ENCODE results near the gene PJA1.

PJA1 gene

GRCh38 chrX:69136546-69137331 is 28.5 kb downstream of the PJA1 start:
- no peaks in the 10 kb centered on the region for H3K27me3 ChIP-seq (ENCODE audit: insufficient read depth, insufficient read length)
- H3K36me3 ChIP-seq (ENCODE audit: insufficient read depth, insufficient read length, low read length): no peaks in the 10 kb centered on the region
- no peak for DNase-seq (ENCODE audit: low read depth, low spot score)
- H3K4me3 ChIP-seq (ENCODE audit: insufficient read length, low read depth): peak overlapping the region; percentile 49
- peak overlapping the region; percentile 93 for H3K9ac ChIP-seq (ENCODE audit: insufficient read length, low read depth)
- TF ChIP-seq SUZ12 (IDR thresholded peaks at IDR 0.05; ENCODE audit: extremely low read depth, insufficient read depth, insufficient read length) (no peak), ZNF274 (IDR thresholded peaks at IDR 0.05; ENCODE audit: low read depth, low read length) (no peak), YY1 (IDR thresholded peaks at IDR 0.05; ENCODE audit: insufficient read depth, insufficient read length) (no peak)
- H3K9me3 ChIP-seq (ENCODE audit: insufficient read depth, low read length): no peaks in the 10 kb centered on the region
- peaks cover 20% of the 10 kb centered on the region for H3K4me1 ChIP-seq (ENCODE audit: insufficient read depth, insufficient read length)

DNA sequence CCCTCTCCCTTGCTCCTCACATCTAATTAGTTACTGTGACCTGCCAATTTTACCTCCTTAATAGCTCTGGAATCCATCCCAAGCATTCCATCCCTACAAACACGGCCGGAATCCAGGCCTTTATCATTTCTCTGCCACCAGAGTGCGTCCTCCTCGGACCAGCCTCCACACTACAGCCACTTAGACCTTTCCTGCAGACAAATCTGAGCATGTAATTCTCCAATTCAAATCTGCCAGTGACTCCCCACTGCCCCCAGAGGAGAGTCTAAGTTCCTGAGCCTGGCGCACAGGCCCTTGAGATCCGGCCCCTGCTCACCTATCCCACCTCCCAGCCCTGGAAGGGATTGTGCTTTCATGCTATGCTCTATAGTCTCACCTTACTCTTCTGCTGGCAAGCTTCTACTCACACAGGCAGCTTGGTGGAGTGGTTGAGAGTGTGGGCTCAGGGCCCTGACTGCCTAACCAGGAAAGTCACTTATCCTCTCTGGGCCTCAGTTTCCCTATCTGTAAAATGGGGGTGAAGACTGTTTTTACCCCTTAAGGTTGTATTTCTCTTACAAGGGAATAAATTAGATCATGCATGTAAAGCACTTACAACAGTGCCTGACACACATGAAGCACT is 31.2 kb downstream of the PJA1 start:
- H3K27me3 ChIP-seq (ENCODE audit: insufficient read depth, insufficient read length): peaks cover 12% of the 10 kb centered on the region
- no peak overlapping the region for H3K4me3 ChIP-seq (ENCODE audit: insufficient read length, low read depth)
- no peaks in the 10 kb centered on the region for H3K9me3 ChIP-seq (ENCODE audit: insufficient read depth, low read length)
- TF ChIP-seq SUZ12 (IDR thresholded peaks at IDR 0.05; ENCODE audit: extremely low read depth, insufficient read depth, insufficient read length) (no peak), YY1 (IDR thresholded peaks at IDR 0.05; ENCODE audit: insufficient read depth, insufficient read length) (no peak), ZNF274 (IDR thresholded peaks at IDR 0.05; ENCODE audit: low read depth, low read length) (no peak)
- H3K4me1 ChIP-seq (ENCODE audit: insufficient read depth, insufficient read length): peaks cover 26% of the 10 kb centered on the region
- DNase-seq (ENCODE audit: low read depth, low spot score): peak; percentile 80
- no peak overlapping the region for H3K9ac ChIP-seq (ENCODE audit: insufficient read length, low read depth)
- H3K36me3 ChIP-seq (ENCODE audit: insufficient read depth, insufficient read length, low read length): no peaks in the 10 kb centered on the region

GRCh38 chrX:69131886-69132285 is 33.4 kb downstream of the PJA1 start:
- no peak overlapping the region for H3K4me3 ChIP-seq (ENCODE audit: insufficient read length, low read depth)
- DNase-seq (ENCODE audit: low read depth, low spot score): no peak
- TF ChIP-seq YY1 (IDR thresholded peaks at IDR 0.05; ENCODE audit: insufficient read depth, insufficient read length) (no peak), SUZ12 (IDR thresholded peaks at IDR 0.05; ENCODE audit: extremely low read depth, insufficient read depth, insufficient read length) (no peak), ZNF274 (IDR thresholded peaks at IDR 0.05; ENCODE audit: low read depth, low read length) (no peak)
- no peaks in the 10 kb centered on the region for H3K9me3 ChIP-seq (ENCODE audit: insufficient read depth, low read length)
- H3K36me3 ChIP-seq (ENCODE audit: insufficient read depth, insufficient read length, low read length): no peaks in the 10 kb centered on the region
- H3K27me3 ChIP-seq (ENCODE audit: insufficient read depth, insufficient read length): peaks cover 15% of the 10 kb centered on the region
- H3K4me1 ChIP-seq (ENCODE audit: insufficient read depth, insufficient read length): peaks cover 30% of the 10 kb centered on the region
- H3K9ac ChIP-seq (ENCODE audit: insufficient read length, low read depth): no peak overlapping the region

DNA sequence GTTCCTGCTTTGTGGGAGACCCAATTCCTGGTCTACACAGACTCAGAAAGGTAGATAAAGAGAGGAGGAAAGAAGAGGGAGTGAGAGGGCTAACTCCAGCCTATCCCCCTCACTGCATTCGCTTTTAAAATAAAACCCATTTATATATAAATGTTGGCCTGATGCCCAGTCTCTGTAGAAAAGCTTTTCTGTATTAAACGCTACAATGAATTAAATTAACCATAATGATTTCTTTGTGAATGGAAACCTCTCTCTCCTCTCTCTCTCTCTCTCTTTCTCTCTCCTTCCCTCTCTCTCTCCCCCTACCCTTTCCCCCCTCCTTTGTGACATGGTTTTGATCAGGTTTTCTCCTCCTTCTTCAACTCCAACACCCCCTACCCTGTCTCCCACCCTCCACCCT is 34.8 kb downstream of the PJA1 start:
- TF ChIP-seq SUZ12 (IDR thresholded peaks at IDR 0.05; ENCODE audit: extremely low read depth, insufficient read depth, insufficient read length) (no peak), YY1 (IDR thresholded peaks at IDR 0.05; ENCODE audit: insufficient read depth, insufficient read length) (no peak), ZNF274 (IDR thresholded peaks at IDR 0.05; ENCODE audit: low read depth, low read length) (no peak)
- no peak for DNase-seq (ENCODE audit: low read depth, low spot score)
- Histone ChIP-seq H3K27me3 (ENCODE audit: insufficient read depth, insufficient read length) (peaks cover 15% of the 10 kb centered on the region), H3K9ac (ENCODE audit: insufficient read length, low read depth) (no peak overlapping the region), H3K4me1 (ENCODE audit: insufficient read depth, insufficient read length) (peaks cover 30% of the 10 kb centered on the region), H3K4me3 (ENCODE audit: insufficient read length, low read depth) (no peak overlapping the region), H3K9me3 (ENCODE audit: insufficient read depth, low read length) (no peaks in the 10 kb centered on the region), H3K36me3 (ENCODE audit: insufficient read depth, insufficient read length, low read length) (no peaks in the 10 kb centered on the region)

DNA sequence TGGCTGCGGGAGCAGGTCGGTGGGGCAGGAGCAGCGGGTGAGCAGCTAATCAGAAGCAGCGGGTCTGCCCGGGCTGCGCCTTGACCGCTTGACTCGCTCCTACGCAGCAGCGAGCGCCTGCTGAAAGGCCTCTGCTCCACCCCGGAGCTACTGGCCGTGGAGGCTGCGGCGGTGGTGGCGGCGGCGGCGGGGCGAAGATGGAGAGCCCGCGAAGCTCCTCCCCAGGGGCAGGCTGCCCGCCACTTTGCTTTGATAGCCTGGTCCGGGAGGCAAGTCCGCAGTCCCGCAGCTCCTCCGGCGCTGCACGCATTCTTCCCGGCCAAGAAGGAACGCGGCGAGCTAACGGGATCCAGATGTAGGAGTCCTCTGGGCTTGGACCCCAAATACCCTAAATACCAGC is 36.7 kb downstream of the PJA1 start:
- Histone ChIP-seq H3K9me3 (ENCODE audit: insufficient read depth, low read length) (no peaks in the 10 kb centered on the region), H3K36me3 (ENCODE audit: insufficient read depth, insufficient read length, low read length) (no peaks in the 10 kb centered on the region), H3K4me1 (ENCODE audit: insufficient read depth, insufficient read length) (peaks cover 27% of the 10 kb centered on the region), H3K9ac (ENCODE audit: insufficient read length, low read depth) (peak overlapping the region; percentile 59), H3K4me3 (ENCODE audit: insufficient read length, low read depth) (no peak overlapping the region), H3K27me3 (ENCODE audit: insufficient read depth, insufficient read length) (peaks cover 15% of the 10 kb centered on the region)
- TF ChIP-seq ZNF274 (IDR thresholded peaks at IDR 0.05; ENCODE audit: low read depth, low read length) (no peak), YY1 (IDR thresholded peaks at IDR 0.05; ENCODE audit: insufficient read depth, insufficient read length) (no peak), SUZ12 (IDR thresholded peaks at IDR 0.05; ENCODE audit: extremely low read depth, insufficient read depth, insufficient read length) (no peak)
- no peak for DNase-seq (ENCODE audit: low read depth, low spot score)

DNA sequence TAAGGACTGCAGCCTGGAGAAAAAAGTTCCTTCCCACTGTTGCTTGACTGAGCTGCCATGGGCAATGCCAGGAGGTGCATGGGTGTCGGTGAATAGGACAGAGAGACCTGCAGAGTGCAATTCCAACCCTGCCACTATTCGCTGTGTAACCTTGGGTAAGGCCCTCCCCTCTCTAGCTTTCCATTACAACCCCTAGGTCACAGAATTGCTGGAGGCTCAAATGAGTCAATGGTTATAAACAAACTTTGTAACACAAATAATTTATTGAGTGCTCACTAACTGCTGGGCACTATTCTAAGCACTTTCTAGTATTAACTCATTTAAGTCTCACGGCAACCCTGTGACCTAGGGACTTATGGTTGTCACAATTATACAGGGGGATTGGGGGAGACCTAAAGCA is 37.8 kb downstream of the PJA1 start:
- no peak overlapping the region for H3K4me3 ChIP-seq (ENCODE audit: insufficient read length, low read depth)
- H3K4me1 ChIP-seq (ENCODE audit: insufficient read depth, insufficient read length): peaks cover 21% of the 10 kb centered on the region
- no peaks in the 10 kb centered on the region for H3K9me3 ChIP-seq (ENCODE audit: insufficient read depth, low read length)
- no peak for DNase-seq (ENCODE audit: low read depth, low spot score)
- TF ChIP-seq YY1 (IDR thresholded peaks at IDR 0.05; ENCODE audit: insufficient read depth, insufficient read length): no peak
- TF ChIP-seq SUZ12 (IDR thresholded peaks at IDR 0.05; ENCODE audit: extremely low read depth, insufficient read depth, insufficient read length): no peak
- no peak for TF ChIP-seq ZNF274 (IDR thresholded peaks at IDR 0.05; ENCODE audit: low read depth, low read length)
- H3K36me3 ChIP-seq (ENCODE audit: insufficient read depth, insufficient read length, low read length): no peaks in the 10 kb centered on the region
- peaks cover 15% of the 10 kb centered on the region for H3K27me3 ChIP-seq (ENCODE audit: insufficient read depth, insufficient read length)
- H3K9ac ChIP-seq (ENCODE audit: insufficient read length, low read depth): no peak overlapping the region

DNA sequence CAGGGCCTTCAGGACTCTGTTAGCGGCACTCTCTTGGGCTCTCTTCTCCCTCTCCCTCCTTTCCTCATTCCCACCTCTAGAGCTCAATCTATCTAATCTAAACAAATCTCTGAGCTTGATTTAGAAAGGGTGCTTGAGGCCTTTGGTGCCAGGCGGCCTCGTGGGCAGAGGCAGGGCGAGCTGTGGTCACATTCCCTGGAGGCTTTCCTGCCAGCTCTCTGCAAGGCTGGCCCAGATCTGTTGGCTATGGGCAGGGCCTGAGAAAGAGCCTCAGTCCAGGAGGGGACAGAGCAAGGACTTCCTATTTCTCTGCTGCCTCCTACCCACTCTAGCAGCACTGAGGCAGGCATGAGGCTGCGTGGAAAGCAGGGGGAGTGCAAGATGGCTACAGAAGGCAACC is 38.6 kb downstream of the PJA1 start:
- TF ChIP-seq ZNF274 (IDR thresholded peaks at IDR 0.05; ENCODE audit: low read depth, low read length) (no peak), SUZ12 (IDR thresholded peaks at IDR 0.05; ENCODE audit: extremely low read depth, insufficient read depth, insufficient read length) (no peak), YY1 (IDR thresholded peaks at IDR 0.05; ENCODE audit: insufficient read depth, insufficient read length) (no peak)
- no peaks in the 10 kb centered on the region for H3K36me3 ChIP-seq (ENCODE audit: insufficient read depth, insufficient read length, low read length)
- no peak overlapping the region for H3K4me3 ChIP-seq (ENCODE audit: insufficient read length, low read depth)
- no peak overlapping the region for H3K9ac ChIP-seq (ENCODE audit: insufficient read length, low read depth)
- no peak for DNase-seq (ENCODE audit: low read depth, low spot score)
- peaks cover 15% of the 10 kb centered on the region for H3K27me3 ChIP-seq (ENCODE audit: insufficient read depth, insufficient read length)
- H3K9me3 ChIP-seq (ENCODE audit: insufficient read depth, low read length): no peaks in the 10 kb centered on the region
- H3K4me1 ChIP-seq (ENCODE audit: insufficient read depth, insufficient read length): peaks cover 17% of the 10 kb centered on the region

Measured in NT2/D1 (cell line).